MCF 10A (cell line): ENCODE measurements around the gene TMEM223. TPM values are rescaled to one million over a fixed set of nuclear protein-coding genes. Genes with fewer than 3 reads are reported as not detected.

Experiments used
- BruUV-seq: library from RNA; stranded (reverse); fragments of 400-500 nt; replicated peaks from 2 replicates; lab custom pipeline; 2021; lab: Mats Ljungman, UMichigan
- CTCF ChIA-PET: fragments of 300-600 bp; sonication (Branson Sonifier 250); formaldehyde crosslinking; extraction: SDS; loops from one replicate; lab custom pipeline; 2021; ENCODE audit warnings: antibody characterized with exemption, inconsistent platforms; lab: Yijun Ruan, JAX
- POLR2A ChIA-PET: fragments of 300-600, 350-650 bp; sonication (Branson Sonifier 250); formaldehyde crosslinking; extraction: SDS; loops from one replicate; lab custom pipeline; 2020; ENCODE audit warnings: antibody characterized with exemption, inconsistent platforms; lab: Yijun Ruan, JAX
- DNase-seq: peaks from one replicate; pipeline ENCODE4 v3.0.0-alpha.2; 2018; ENCODE audit not compliant: unreplicated experiment
- H3K27ac Mint-ChIP-seq: one replicate; pipeline ENCODE4 v1.8.0; 2022; ENCODE audit warnings: mild to moderate bottlenecking, low read depth, mixed read lengths; ENCODE audit not compliant: unreplicated experiment
- H3K27me3 Mint-ChIP-seq: one replicate; pipeline ENCODE4 v1.8.0; 2022; ENCODE audit warnings: mixed read lengths; ENCODE audit not compliant: insufficient read depth, unreplicated experiment
- H3K36me3 Mint-ChIP-seq: one replicate; pipeline ENCODE4 v1.8.0; 2022; ENCODE audit warnings: mild to moderate bottlenecking, moderate library complexity, mixed read lengths; ENCODE audit not compliant: insufficient read depth, unreplicated experiment
- H3K4me1 Mint-ChIP-seq: one replicate; pipeline ENCODE4 v1.8.0; 2022; ENCODE audit warnings: mixed read lengths; ENCODE audit not compliant: insufficient read depth, unreplicated experiment
- H3K4me3 Mint-ChIP-seq: one replicate; pipeline ENCODE4 v1.8.0; 2022; ENCODE audit warnings: mild to moderate bottlenecking, moderate library complexity, mixed read lengths; ENCODE audit not compliant: unreplicated experiment
- H3K9me3 Mint-ChIP-seq: one replicate; pipeline ENCODE4 v1.8.0; 2022; ENCODE audit warnings: mixed read lengths; ENCODE audit not compliant: unreplicated experiment
- intact Hi-C: fragments of 100-400 bp; cut with micrococcal nuclease; formaldehyde crosslinking; loops from 2 replicates; pipeline ENCODE4 v1.14.1; 2022
- total RNA-seq: library from RNA; stranded (reverse); gene quantifications from 2 replicates; pipeline ENCODE4 v1.2.3, GENCODE V29; 2022
- TF ChIP-seq, protein P1 (sequence below): fragments of 200-600 bp; IDR thresholded peaks from one replicate; pipeline ENCODE4 v1.8.0; 2022; ENCODE audit warnings: antibody characterized with exemption, mild to moderate bottlenecking; ENCODE audit not compliant: unreplicated experiment

The TMEM223 gene
- total RNA-seq, 1 experiment from 2014 or later: 9.6 TPM

- peaks cover 12% of the 10 kb centered on the region for H3K4me1 Mint-ChIP-seq
- H3K9me3 Mint-ChIP-seq: no peaks in the 10 kb centered on the region
- no peak for DNase-seq
- intact Hi-C loops: no loop called here
- TF ChIP-seq, protein P1, sequence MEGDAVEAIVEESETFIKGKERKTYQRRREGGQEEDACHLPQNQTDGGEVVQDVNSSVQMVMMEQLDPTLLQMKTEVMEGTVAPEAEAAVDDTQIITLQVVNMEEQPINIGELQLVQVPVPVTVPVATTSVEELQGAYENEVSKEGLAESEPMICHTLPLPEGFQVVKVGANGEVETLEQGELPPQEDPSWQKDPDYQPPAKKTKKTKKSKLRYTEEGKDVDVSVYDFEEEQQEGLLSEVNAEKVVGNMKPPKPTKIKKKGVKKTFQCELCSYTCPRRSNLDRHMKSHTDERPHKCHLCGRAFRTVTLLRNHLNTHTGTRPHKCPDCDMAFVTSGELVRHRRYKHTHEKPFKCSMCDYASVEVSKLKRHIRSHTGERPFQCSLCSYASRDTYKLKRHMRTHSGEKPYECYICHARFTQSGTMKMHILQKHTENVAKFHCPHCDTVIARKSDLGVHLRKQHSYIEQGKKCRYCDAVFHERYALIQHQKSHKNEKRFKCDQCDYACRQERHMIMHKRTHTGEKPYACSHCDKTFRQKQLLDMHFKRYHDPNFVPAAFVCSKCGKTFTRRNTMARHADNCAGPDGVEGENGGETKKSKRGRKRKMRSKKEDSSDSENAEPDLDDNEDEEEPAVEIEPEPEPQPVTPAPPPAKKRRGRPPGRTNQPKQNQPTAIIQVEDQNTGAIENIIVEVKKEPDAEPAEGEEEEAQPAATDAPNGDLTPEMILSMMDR: no peak
- ChIA-PET POLR2A (interaction anchor here (0.7 to 2.2 kb wide), 9 partner anchors 8 to 79 kb away, joined by 3 to 16 read pairs (median 3); partner anchors contain the start of genes TAF6L, TMEM179B and WDR74), CTCF (interaction anchor here (0.6 to 2.2 kb wide), 5 partner anchors 9 to 163 kb away, joined by 3 to 11 read pairs (median 4); partner anchors contain the start of gene TMEM223)
- no peak overlapping the region for H3K4me3 Mint-ChIP-seq
- BruUV-seq: no TSS peak
- H3K27me3 Mint-ChIP-seq: no peaks in the 10 kb centered on the region
- peaks cover 86% of the 10 kb centered on the region for H3K36me3 Mint-ChIP-seq
- no peak overlapping the region for H3K27ac Mint-ChIP-seq
Measured at GRCh38 chr11:62801071-62801470, 9.3 kb upstream of the TMEM223 start.

GRCh38 chr11:62799486-62799885, 7.7 kb upstream of the TMEM223 start:
- Mint-ChIP-seq H3K36me3 (peaks cover 89% of the 10 kb centered on the region), H3K4me3 (no peak overlapping the region), H3K4me1 (peaks cover 8% of the 10 kb centered on the region), H3K27me3 (no peaks in the 10 kb centered on the region), H3K27ac (no peak overlapping the region), H3K9me3 (no peaks in the 10 kb centered on the region)
- ChIA-PET CTCF (interaction anchor here (2.2 kb wide), 1 partner anchor 13 kb away, joined by 11 read pairs; no protein-coding TSS in a partner anchor), POLR2A (no interaction called here)
- DNase-seq: no peak
- BruUV-seq: no TSS peak
- intact Hi-C loops: no loop called here
- TF ChIP-seq, protein P1: no peak

- H3K4me1 Mint-ChIP-seq: no peaks in the 10 kb centered on the region
- H3K36me3 Mint-ChIP-seq: peaks cover 93% of the 10 kb centered on the region
- H3K27me3 Mint-ChIP-seq: no peaks in the 10 kb centered on the region
- intact Hi-C loops: no loop called here
- ChIA-PET CTCF (interaction anchor here (0.5 to 1.5 kb wide), 6 partner anchors 10 to 1202 kb away, joined by 3 to 4 read pairs (median 4); no protein-coding TSS in a partner anchor), POLR2A (interaction anchor here (0.9 to 4.0 kb wide), 8 partner anchors 8 to 69 kb away, joined by 3 to 25 read pairs (median 6); partner anchors contain the start of genes HNRNPUL2, NXF1, TMEM179B and TTC9C)
- TF ChIP-seq, protein P1: no peak
- BruUV-seq: no TSS peak
- no peak for DNase-seq
- H3K9me3 Mint-ChIP-seq: no peaks in the 10 kb centered on the region
- H3K27ac Mint-ChIP-seq: no peak overlapping the region
- H3K4me3 Mint-ChIP-seq: no peak overlapping the region
Measured at GRCh38 chr11:62796281-62796680, 4.5 kb upstream of the TMEM223 start.

DNA sequence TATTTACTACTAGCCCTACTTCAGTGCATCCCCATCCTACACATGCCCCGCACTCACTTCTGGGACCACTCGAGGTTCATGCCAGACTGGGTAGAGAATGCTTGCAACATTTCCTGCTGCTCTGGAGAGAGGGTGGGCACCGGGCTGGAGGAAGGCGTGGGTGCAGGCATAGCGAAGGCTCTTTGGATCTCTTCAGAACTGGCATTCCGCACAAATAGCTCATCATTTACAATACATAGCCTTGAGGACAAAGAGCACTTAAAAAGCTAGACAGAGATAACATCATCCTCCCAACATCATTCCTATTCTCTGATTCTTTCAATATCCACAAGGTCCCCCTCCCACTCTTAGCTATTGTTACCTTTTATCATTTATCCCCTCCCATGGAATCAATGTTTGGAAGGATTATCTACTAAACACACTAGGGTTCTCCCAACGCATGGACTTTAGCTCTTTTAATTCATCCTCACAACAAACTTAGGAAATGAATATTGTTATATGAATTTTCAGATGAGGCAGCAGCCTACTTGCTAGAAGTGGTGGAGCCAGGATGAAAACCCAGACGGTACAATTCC, 2.5 kb upstream of the TMEM223 start:
- ChIA-PET CTCF (interaction anchor here (0.6 to 1.5 kb wide), 8 partner anchors 8 to 918 kb away, joined by 3 to 5 read pairs (median 4); no protein-coding TSS in a partner anchor), POLR2A (interaction anchor here (0.7 to 4.0 kb wide), 9 partner anchors 9 to 88 kb away, joined by 4 to 25 read pairs (median 5); partner anchors contain the start of genes NXF1, STX5 and TEX54)
- Mint-ChIP-seq H3K4me3 (no peak overlapping the region), H3K36me3 (peaks cover 92% of the 10 kb centered on the region), H3K9me3 (no peaks in the 10 kb centered on the region), H3K4me1 (peaks cover 9% of the 10 kb centered on the region), H3K27me3 (no peaks in the 10 kb centered on the region), H3K27ac (no peak overlapping the region)
- no peak for DNase-seq
- TF ChIP-seq, protein P1: no peak
- intact Hi-C loops: no loop called here
- no TSS peak for BruUV-seq
